HepG2 (cell line): ENCODE data around the gene SETD7. TPM values are rescaled to one million over a fixed set of nuclear protein-coding genes. Genes with fewer than 3 reads are reported as not detected.

Experiments
- ARID3A ChIP-seq: IDR thresholded peaks from 2 replicates; pipeline ENCODE4 v1.6.1; 2012; ENCODE audit warnings: low read depth, low read length, improper control_type of control experiment
- ATM ChIP-seq: fragments of 450-650 bp; IDR thresholded peaks from 2 replicates; pipeline ENCODE4 v1.7.1; 2017; ENCODE audit warnings: mild to moderate bottlenecking, borderline replicate concordance
- CREBL2 ChIP-seq: sonication (generic); formaldehyde crosslinking; IDR thresholded peaks from 2 replicates; pipeline ENCODE4 v1.8.1; 2023; ENCODE audit warnings: missing genetic modification reagents, mild to moderate bottlenecking, borderline replicate concordance
- DRAP1 ChIP-seq: IDR thresholded peaks from 2 replicates; pipeline ENCODE4 v1.6.1; 2016; ENCODE audit warnings: missing genetic modification reagents, missing compliant biosample characterization
- FOXK2 ChIP-seq: fragments of 450-650 bp; IDR thresholded peaks from 2 replicates; pipeline ENCODE4 v1.6.1; 2016
- GPN1 ChIP-seq: sonication (generic); formaldehyde crosslinking; IDR thresholded peaks from 2 replicates; pipeline ENCODE4 v1.5.1; 2020; ENCODE audit warnings: missing genetic modification reagents, borderline replicate concordance
- HNRNPK ChIP-seq: fragments of 200-400 bp; formaldehyde crosslinking; IDR thresholded peaks from 2 replicates; pipeline ENCODE4 v1.6.1; 2018; ENCODE audit warnings: low read length, low read depth, moderate library complexity, mild to moderate bottlenecking; ENCODE audit not compliant: poor library complexity, severe bottlenecking
- HOXA7 ChIP-seq: sonication (generic); formaldehyde crosslinking; IDR thresholded peaks from 2 replicates; pipeline ENCODE4 v1.8.1; 2022; ENCODE audit warnings: mild to moderate bottlenecking, missing genetic modification reagents, moderate library complexity
- MAFK ChIP-seq, 2 experiments: IDR thresholded peaks in 1 of 2; conservative IDR thresholded peaks in 1 of 2; 2 replicates each; pipeline ENCODE4 v1.6.1; 2011; ENCODE audit warnings: improper control_type of control experiment in 2 of 2, low read length in 2 of 2
- MXI1 ChIP-seq: IDR thresholded peaks from 3 replicates; pipeline ENCODE4 v1.6.1; 2012; ENCODE audit warnings: low read depth, low read length, inconsistent platforms, borderline replicate concordance
- MZF1 ChIP-seq: sonication (generic); formaldehyde crosslinking; IDR thresholded peaks from 2 replicates; pipeline ENCODE4 v1.8.1; 2023; ENCODE audit warnings: mild to moderate bottlenecking, missing genetic modification reagents, borderline replicate concordance
- NKX3-1 ChIP-seq: sonication (generic); formaldehyde crosslinking; IDR thresholded peaks from 2 replicates; pipeline ENCODE4 v1.5.0; 2020; ENCODE audit warnings: missing genetic modification reagents
- RORA ChIP-seq: sonication (generic); formaldehyde crosslinking; IDR thresholded peaks from 2 replicates; pipeline ENCODE4 v1.5.0; 2020; ENCODE audit warnings: mild to moderate bottlenecking, missing genetic modification reagents, moderate library complexity
- SALL1 ChIP-seq: sonication (generic); formaldehyde crosslinking; IDR thresholded peaks from 2 replicates; pipeline ENCODE4 v1.8.0; 2022; ENCODE audit warnings: mild to moderate bottlenecking, missing genetic modification reagents
- SCMH1 ChIP-seq: sonication (generic); formaldehyde crosslinking; IDR thresholded peaks from 2 replicates; pipeline ENCODE4 v1.9.0; 2021; ENCODE audit warnings: missing genetic modification reagents, mild to moderate bottlenecking, borderline replicate concordance
- SPEN ChIP-seq: sonication (generic); formaldehyde crosslinking; IDR thresholded peaks from 2 replicates; pipeline ENCODE4 v1.5.1; 2020; ENCODE audit warnings: low read depth, mild to moderate bottlenecking, missing genetic modification reagents
- ZBTB8A ChIP-seq: sonication (generic); formaldehyde crosslinking; IDR thresholded peaks from 2 replicates; pipeline ENCODE4 v1.4.0; 2020; ENCODE audit warnings: mild to moderate bottlenecking, low read depth, missing genetic modification reagents, borderline replicate concordance
- ZMAT3 ChIP-seq: sonication (generic); formaldehyde crosslinking; conservative IDR thresholded peaks from 2 replicates; pipeline ENCODE4 v1.7.0; 2021; ENCODE audit warnings: missing genetic modification reagents
- ZNF101 ChIP-seq: sonication (generic); formaldehyde crosslinking; IDR thresholded peaks from 2 replicates; pipeline ENCODE4 v1.4.0; 2020; ENCODE audit warnings: mild to moderate bottlenecking, low read depth, missing genetic modification reagents, borderline replicate concordance
- ZNF275 ChIP-seq: sonication (generic); formaldehyde crosslinking; IDR thresholded peaks from 2 replicates; pipeline ENCODE4 v1.8.0; 2022; ENCODE audit warnings: missing genetic modification reagents, mild to moderate bottlenecking, inconsistent platforms, borderline replicate concordance
- ZNF33B ChIP-seq: sonication (generic); formaldehyde crosslinking; IDR thresholded peaks from 2 replicates; pipeline ENCODE4 v1.5.1; 2020; ENCODE audit warnings: mild to moderate bottlenecking, missing genetic modification reagents
- polyA plus RNA-seq, 8 experiments: library from polyadenylated mRNA; depleted of rRNA in 3 of 8; stranded (reverse) in 7 of 8; unstranded in 1 of 8; fragments of >200 nt; fragmentation: Illumina TruSeq in 4 of 8; extraction: Trizol in 4 of 8; gene quantifications; 2 replicates each; pipeline versions ENCODE4 v1.2.1 to v1.2.3, GENCODE V29; 2011 to 2016; ENCODE audit warnings: low read depth in 4 of 8, missing spikeins in 1 of 8, mixed read lengths in 1 of 8; ENCODE audit not compliant: insufficient read depth in 1 of 8
- total RNA-seq, 5 experiments: library from RNA; depleted of rRNA; stranded (reverse); fragments of >200 nt; fragmentation: Illumina TruSeq; extraction: Trizol; gene quantifications; 2 replicates each; pipeline ENCODE4 v1.2.3, GENCODE V29; 2016; ENCODE audit warnings: low read depth in 1 of 5
- TF ChIP-seq, protein P1 (sequence below): sonication (generic); IDR thresholded peaks from 2 replicates; pipeline ENCODE4 v1.6.1; 2016; ENCODE audit warnings: low read depth, borderline replicate concordance
- TF ChIP-seq, protein P2 (sequence below): sonication (generic); formaldehyde crosslinking; IDR thresholded peaks from 2 replicates; pipeline ENCODE4 v1.8.1; 2022; ENCODE audit warnings: mild to moderate bottlenecking, missing genetic modification reagents

SETD7 gene
- total and polyA plus RNA-seq, 2 of the 13 experiments (the other 11 are each of a cell fraction or from before 2014, with no cell fraction given) = 0.08 to 0.22 TPM

DNA sequence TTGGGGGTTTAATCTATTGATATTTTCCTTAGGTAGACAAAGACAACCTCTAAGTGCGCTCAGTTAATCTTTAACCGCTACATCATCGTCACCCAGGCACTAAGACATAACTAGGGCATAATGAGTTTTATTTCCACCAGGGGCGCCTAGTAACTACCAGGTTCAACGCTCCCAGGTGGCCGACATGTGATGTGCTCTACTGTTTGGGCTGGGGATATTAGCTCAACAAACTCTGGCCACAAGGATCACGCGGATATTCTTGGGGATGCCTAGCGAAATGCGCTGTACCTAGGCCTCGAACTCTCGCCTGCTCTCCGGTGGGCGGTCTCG, 103.0 kb downstream of the SETD7 start (continued):
- TF ChIP-seq ARID3A = peak; percentile 70; the same call in 1 of the 2 replicates
- TF ChIP-seq CREBL2 (CRISPR knock-in tag) = no peak
- no peak for TF ChIP-seq RORA (CRISPR knock-in tag)
- no peak for TF ChIP-seq MXI1
- no peak for TF ChIP-seq MAFK (conservative IDR thresholded peaks at IDR 0.05 in 1 of 2, IDR thresholded peaks at IDR 0.05 in 1 of 2; ENCODE audit: low read length in 2 of 2)
- TF ChIP-seq ZNF275 (CRISPR knock-in tag) = 0 out of 2 replicates have a peak, but pooled peaks have one; percentile 19
- no peak for TF ChIP-seq HNRNPK
- TF ChIP-seq ZMAT3 (CRISPR knock-in tag) = no peak
- no peak for TF ChIP-seq FOXK2
- TF ChIP-seq ZNF33B (CRISPR knock-in tag) = no peak
- TF ChIP-seq, protein P1, sequence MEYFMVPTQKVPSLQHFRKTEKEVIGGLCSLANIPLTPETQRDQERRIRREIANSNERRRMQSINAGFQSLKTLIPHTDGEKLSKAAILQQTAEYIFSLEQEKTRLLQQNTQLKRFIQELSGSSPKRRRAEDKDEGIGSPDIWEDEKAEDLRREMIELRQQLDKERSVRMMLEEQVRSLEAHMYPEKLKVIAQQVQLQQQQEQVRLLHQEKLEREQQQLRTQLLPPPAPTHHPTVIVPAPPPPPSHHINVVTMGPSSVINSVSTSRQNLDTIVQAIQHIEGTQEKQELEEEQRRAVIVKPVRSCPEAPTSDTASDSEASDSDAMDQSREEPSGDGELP = no peak
- TF ChIP-seq DRAP1 (CRISPR knock-in tag) = no peak
- no peak for TF ChIP-seq ZNF101
- no peak for TF ChIP-seq ATM
- no peak for TF ChIP-seq SPEN (CRISPR knock-in tag)
- no peak for TF ChIP-seq MZF1 (CRISPR knock-in tag)
- TF ChIP-seq SCMH1 (CRISPR knock-in tag) = no peak
- TF ChIP-seq HOXA7 (CRISPR knock-in tag) = no peak
- TF ChIP-seq GPN1 (CRISPR knock-in tag) = no peak
- TF ChIP-seq, protein P2, sequence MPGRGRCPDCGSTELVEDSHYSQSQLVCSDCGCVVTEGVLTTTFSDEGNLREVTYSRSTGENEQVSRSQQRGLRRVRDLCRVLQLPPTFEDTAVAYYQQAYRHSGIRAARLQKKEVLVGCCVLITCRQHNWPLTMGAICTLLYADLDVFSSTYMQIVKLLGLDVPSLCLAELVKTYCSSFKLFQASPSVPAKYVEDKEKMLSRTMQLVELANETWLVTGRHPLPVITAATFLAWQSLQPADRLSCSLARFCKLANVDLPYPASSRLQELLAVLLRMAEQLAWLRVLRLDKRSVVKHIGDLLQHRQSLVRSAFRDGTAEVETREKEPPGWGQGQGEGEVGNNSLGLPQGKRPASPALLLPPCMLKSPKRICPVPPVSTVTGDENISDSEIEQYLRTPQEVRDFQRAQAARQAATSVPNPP = no peak
- TF ChIP-seq SALL1 (CRISPR knock-in tag) = no peak
- TF ChIP-seq NKX3-1 (CRISPR knock-in tag) = peak; percentile 31; the same call in 1 of the 2 replicates
- no peak for TF ChIP-seq ZBTB8A
